H1 (cell line): ENCODE results near the gene CKB.

Source experiments
- BCL11A ChIP-seq, 2 experiments: IDR thresholded peaks; one replicate each; pipeline ENCODE4 v1.6.1; 2011; ENCODE audit warnings: low read depth in 2 of 2, low read length in 2 of 2, mild to moderate bottlenecking in 2 of 2
- CTCF ChIP-seq, 3 experiments: IDR thresholded peaks; 1 replicate in 2 of 3; 2 replicates in 1 of 3; pipeline versions ENCODE4 v1.5.1 to v1.6.1; 2011; ENCODE audit warnings: low read length in 3 of 3, mild to moderate bottlenecking in 3 of 3, inconsistent platforms in 2 of 3, low read depth in 1 of 3, moderate library complexity in 1 of 3; ENCODE audit not compliant: insufficient read depth in 1 of 3; ENCODE audit errors: control extremely low read depth in 1 of 3
- EZH2 ChIP-seq: fragments of 200-600 bp; sonication (generic); IDR thresholded peaks from 2 replicates; pipeline ENCODE4 v1.7.1; 2012; ENCODE audit warnings: low read depth, mild to moderate bottlenecking, moderate library complexity, low read length, inconsistent platforms; ENCODE audit not compliant: severe bottlenecking
- MAX ChIP-seq: IDR thresholded peaks from 2 replicates; pipeline ENCODE4 v1.6.1; 2012; ENCODE audit warnings: inconsistent platforms
- RAD21 ChIP-seq, 2 experiments: IDR thresholded peaks in 1 of 2; conservative IDR thresholded peaks in 1 of 2; 2 replicates each; pipeline ENCODE4 v1.6.1; 2011; ENCODE audit warnings: low read depth in 2 of 2, low read length in 2 of 2, improper control_type of control experiment in 1 of 2, inconsistent platforms in 1 of 2, mild to moderate bottlenecking in 1 of 2, moderate library complexity in 1 of 2
- RNF2 ChIP-seq: fragments of 200-900, 300-1000 bp; sonication (generic); IDR thresholded peaks from 2 replicates; pipeline ENCODE4 v1.7.1; 2016; ENCODE audit warnings: borderline replicate concordance, low read depth, mild to moderate bottlenecking, antibody characterized with exemption, low read length; ENCODE audit not compliant: poor library complexity, severe bottlenecking; ENCODE audit errors: missing control alignments

GRCh38 chr14:103519043-103519836, 3.4 kb downstream of the CKB start:
- TF ChIP-seq CTCF (IDR thresholded peaks at IDR 0.05; ENCODE audit: control extremely low read depth in 1 of 3, insufficient read depth in 1 of 3, low read depth in 1 of 3, low read length in 3 of 3) (no peak), EZH2 (no peak), MAX (no peak), RNF2 (no peak), BCL11A (IDR thresholded peaks at IDR 0.05; ENCODE audit: low read depth in 2 of 2, low read length in 2 of 2) (no peak), RAD21 (IDR thresholded peaks at IDR 0.05 in 1 of 2, conservative IDR thresholded peaks at IDR 0.05 in 1 of 2; ENCODE audit: low read depth in 2 of 2, low read length in 2 of 2) (no peak)
